ENCODE data around the gene TNFSF12. TPM values are rescaled to one million over a fixed set of nuclear protein-coding genes. Genes with fewer than 3 reads are reported as not detected.
"Not testable (repeated sequence)": the region's sequence is repeated elsewhere in the genome, so short reads cannot be mapped to it uniquely, and the experiment has no call there.

The TNFSF12 gene
- total RNA-seq, 1 donor from 2014 or later, result 2.7 TPM

DNA sequence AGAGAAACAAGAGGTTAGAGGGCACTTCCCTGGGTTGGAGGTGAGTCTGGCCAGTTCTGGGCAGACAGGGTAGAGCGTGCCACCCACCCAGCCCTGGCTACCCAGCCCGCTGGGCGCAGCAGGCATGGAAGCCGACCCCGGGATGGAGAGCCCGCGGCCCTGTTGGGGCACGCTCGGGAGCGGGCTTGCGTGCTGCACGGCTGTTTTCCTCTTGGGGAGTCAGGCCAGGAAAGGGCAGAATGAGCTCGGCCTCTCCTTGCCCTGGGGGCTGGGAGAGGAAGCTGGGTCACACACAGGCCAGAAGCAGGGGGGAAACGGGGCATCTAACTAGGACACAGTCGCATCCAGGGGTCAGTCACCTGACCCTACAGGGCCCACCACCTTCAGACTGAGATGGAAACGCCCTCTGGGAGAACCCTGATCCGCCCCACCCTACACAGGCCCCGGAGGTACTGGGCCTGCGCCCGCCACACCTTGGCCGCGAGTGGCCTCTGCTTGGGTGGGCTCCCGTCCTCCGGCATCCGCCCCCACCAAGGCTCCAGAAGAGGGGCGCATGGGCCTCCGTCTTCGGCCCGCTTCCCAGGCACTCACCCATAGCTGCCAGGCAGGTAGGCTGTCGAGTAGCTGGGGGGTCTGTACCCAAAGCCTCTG is 39.8 kb downstream of the TNFSF12 start:
- peak; percentile 32 for ATAC-seq

DNA sequence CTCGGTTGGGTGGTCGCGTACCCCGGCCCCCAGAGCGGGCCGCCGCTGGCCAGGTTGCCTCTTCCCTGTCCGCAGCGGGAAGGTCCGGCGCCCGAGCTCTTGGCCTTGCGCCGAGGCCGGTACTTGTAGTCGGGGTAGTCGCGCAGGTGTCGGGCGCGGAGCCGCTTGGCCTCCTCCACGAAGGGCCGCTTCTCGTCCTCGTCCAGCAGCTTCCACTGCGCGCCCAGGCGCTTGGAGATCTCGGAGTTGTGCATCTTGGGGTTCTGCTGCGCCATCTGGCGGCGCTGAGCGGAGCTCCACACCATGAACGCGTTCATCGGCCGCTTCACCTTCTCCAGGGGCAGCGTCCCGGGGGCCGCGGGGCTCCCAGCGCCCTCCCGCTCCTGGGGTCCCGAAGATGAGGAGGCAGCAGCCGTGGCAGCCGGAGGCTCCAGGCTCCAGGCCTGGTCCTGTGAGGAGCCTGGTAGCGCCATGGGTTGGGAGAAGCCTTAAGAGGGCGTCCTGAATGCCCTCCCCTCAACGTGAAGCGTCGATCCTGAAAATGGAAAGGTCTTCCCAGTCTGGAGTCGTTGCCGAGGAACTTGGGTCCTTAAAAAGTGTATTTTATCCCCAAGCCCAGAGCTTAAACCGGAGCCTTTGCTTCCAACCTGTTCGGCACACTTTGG is 40.5 kb downstream of the TNFSF12 start:
- ATAC-seq, result peak; percentile 63

DNA sequence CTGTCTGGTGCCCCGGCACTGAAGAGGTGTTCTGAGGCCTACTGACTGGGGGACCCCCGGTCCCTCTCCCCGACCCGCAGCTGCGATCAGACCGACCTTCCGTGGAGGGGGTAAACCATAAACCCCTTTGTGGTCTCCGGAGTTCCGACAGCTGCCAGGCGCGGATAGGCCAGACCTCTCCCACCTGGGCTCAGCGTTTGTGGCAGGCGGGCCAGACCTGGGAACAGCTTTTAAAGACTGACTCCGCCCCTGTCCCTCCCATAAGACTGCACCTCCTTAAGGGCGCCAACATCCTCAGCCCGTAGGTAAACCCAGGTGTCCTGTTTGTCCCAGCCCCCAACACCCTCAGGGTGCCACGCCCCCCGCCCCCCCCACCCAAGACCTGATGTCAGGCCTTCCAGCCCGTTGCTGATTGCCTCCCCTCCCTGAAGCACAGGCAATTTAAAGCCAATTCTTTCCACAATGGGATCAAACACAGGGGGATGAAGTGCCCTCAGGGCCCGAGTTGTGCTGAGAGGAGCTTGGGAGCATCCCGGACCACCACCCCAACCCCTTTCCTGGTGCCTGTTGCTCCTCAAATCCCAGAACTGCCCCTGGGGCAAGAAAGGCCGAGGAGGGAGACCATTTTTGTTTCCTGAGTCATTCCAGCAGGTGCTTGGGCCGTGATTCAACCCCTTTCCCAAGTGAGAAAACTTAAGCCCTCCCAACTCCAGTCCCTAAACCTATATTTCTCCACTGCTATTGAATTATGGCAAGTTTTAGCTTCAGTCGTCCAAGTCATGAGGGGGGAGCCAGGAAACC is 41.2 kb downstream of the TNFSF12 start, which contains the start of gene SOX15:
Gene SOX15, minus strand, starts transcription at position 204 of the 801 bp plus-strand sequence. CDS start 418 bp downstream, outside the sequence.
- peak; percentile 71 for ATAC-seq

DNA sequence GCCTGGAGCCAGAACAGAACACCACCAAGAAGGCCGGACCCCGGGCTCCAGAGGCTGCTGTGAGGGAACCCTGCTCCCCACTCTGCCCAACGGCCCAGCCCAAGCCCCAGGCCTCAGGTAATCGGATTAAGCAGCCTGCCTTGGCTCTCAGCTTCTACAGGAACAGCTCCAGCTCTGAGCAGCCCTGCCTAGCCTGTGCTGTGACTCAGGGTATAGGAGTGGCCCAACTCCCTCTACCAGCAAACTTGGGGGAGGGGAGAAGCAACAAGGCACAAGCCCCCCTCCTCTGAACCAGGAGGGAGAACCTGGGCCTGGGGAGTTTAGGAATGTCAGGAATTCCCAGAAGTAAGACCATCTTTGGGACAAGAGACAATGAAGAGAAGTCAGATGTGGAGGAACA is 41.9 kb downstream of the TNFSF12 start:
- ATAC-seq, result peak; percentile 66

DNA sequence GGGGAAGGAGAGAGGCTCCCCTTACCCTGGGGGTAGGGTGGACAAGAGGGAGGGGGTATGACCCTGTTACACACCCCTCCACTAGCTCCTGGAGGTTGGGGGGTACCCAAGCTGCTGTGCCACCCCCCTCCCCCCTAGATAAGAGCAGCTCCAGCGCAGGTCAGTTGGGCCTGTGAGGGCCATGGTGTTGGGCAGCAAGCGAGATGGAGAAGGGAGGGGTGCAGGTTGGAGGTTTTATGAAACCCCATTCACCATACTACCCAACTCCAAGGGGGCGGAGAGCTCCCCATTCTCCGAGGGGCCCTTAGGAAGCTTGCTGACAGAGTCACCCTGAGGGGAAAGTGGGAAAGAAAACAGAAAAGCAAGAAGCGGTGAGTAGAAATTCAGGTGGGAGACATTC is 42.7 kb downstream of the TNFSF12 start:
- ATAC-seq, result no peak

DNA sequence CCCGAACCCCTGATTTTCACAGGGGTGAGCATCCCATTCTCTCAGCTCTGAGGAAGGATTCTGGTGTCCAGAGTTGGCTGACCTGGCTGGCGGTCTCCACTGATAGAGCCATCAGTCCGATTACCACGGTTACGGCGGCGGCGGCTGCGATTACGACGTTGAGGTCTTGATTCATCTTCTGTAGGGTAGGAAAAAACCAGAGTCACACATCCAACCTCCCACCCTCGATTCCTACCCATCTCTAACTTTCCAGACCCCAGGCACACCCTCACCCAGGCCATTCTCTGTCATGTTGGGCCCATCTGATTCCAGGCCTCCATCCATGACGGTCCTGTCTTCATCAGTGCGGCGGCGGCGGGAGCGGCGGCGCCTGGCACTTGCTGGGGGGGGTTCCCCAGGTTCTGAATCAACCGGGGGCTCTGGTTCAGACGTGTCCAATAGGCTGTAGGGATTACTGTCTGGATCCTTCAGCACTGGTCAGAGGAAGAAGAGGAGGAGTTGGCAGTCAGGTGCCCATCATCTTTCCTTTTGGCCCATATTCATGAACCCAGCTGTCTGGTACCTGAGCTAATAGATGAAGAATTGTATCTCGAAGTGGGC is 43.7 kb downstream of the TNFSF12 start:
- no peak for ATAC-seq

DNA sequence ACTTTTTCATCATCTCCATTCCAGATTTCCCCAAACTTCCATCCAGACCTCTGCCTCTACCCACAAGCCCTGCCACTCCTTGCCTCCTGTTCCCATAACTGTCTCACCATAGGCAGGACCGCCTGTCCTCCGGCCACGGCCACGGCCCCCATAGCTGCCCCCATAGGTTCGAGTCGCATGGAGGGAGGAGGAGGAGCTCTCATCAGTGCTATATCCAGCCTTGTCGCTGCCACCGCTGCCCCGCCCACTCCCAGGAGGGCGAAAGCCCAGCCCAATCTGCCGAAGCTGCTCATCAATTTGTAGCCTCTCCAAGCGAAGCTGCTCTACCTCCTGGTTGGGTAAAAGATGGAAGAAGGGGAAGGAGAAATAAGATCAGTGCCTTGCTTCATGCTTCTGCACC is 44.4 kb downstream of the TNFSF12 start:
- no peak for ATAC-seq

DNA sequence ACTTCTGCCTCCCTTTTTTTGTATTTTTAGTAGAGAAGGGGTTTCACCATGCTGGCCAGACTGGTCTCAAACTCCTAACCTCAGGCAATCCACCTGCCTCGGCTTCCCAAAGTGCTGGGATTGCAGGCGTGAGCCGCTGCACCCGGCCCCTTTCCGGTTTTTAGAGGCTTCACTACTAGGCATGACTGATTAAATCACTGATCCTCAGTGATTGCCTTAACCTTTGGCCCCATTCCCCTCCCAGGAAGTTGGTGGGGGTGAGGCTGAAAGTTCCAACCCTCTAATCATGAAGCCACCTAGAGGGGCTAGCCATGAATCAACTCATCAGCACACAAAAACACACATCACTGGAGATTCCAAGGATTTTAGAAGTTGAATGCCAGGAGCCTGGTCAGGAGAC is 48.7 kb downstream of the TNFSF12 start:
- not testable (repeated sequence) for ATAC-seq

DNA sequence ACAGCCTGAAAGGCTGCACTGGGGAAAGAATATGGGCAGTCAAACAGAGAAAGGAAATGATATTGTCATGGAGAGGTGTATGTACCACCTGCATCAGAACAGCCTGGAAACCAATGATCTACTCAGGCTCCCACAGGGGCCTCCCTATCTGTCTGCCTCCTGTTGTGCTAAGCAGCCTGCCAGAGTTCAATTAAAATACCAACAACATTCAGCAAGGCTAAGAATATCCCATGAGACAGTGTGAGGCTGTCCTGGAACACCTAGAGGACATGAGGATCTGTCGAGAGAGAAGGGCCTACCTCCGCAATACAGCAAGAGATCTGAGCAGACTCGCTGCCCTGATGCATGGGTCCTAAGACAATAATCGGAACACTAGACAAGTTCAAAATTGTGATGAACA is 57.4 kb downstream of the TNFSF12 start:
- no peak for ATAC-seq

Other genes with a start within 250 kb of the TNFSF12 start
- gene EIF5A, start 241.4 kb upstream of the TNFSF12 start, total RNA-seq, result 623 TPM
- gene GPS2, start 233.7 kb upstream of the TNFSF12 start, total RNA-seq, result 38.9 TPM
- 13.5 TPM for gene NEURL4, start 219.7 kb upstream of the TNFSF12 start, total RNA-seq
- 3.8 TPM for gene ACAP1, start 212.5 kb upstream of the TNFSF12 start, total RNA-seq
- gene KCTD11, start 196.9 kb upstream of the TNFSF12 start, total RNA-seq, result 32.9 TPM
- not detected for gene TMEM95, start 193.9 kb upstream of the TNFSF12 start, total RNA-seq
- 6.1 TPM for gene TNK1, start 168.0 kb upstream of the TNFSF12 start, total RNA-seq
- 23.1 TPM for gene PLSCR3, start 154.5 kb upstream of the TNFSF12 start, total RNA-seq
- gene TMEM256, start 145.0 kb upstream of the TNFSF12 start, total RNA-seq, result 92.8 TPM
- 3.0 TPM for gene NLGN2, start 141.2 kb upstream of the TNFSF12 start, total RNA-seq
- gene SPEM1, start 128.7 kb upstream of the TNFSF12 start, total RNA-seq, result not detected
- gene SPEM2, start 123.4 kb upstream of the TNFSF12 start, total RNA-seq, result not detected
- not detected for gene SPEM3, start 120.2 kb upstream of the TNFSF12 start, total RNA-seq
- 8.2 TPM for gene TMEM102, start 113.6 kb upstream of the TNFSF12 start, total RNA-seq
- 8.6 TPM for gene FGF11, start 109.5 kb upstream of the TNFSF12 start, total RNA-seq
- gene CHRNB1, start 104.0 kb upstream of the TNFSF12 start, total RNA-seq, result 4.9 TPM
- gene ZBTB4, start 69.4 kb upstream of the TNFSF12 start, total RNA-seq, result 21.0 TPM
- not detected for gene SLC35G6, start 67.6 kb upstream of the TNFSF12 start, total RNA-seq
- 116 TPM for gene POLR2A, start 64.7 kb upstream of the TNFSF12 start, total RNA-seq
- gene TNFSF13, start 9.7 kb downstream of the TNFSF12 start, total RNA-seq, result 6.4 TPM
- gene SENP3, start 12.9 kb downstream of the TNFSF12 start, total RNA-seq, result 34.5 TPM
- 61.3 TPM for gene CD68, start 30.6 kb downstream of the TNFSF12 start, total RNA-seq
- 36.7 TPM for gene MPDU1, start 34.8 kb downstream of the TNFSF12 start, total RNA-seq
- gene SOX15, start 41.0 kb downstream of the TNFSF12 start, total RNA-seq, result 74.0 TPM
- gene FXR2, start 65.8 kb downstream of the TNFSF12 start, total RNA-seq, result 17.0 TPM
- 35.7 TPM for gene SAT2, start 78.8 kb downstream of the TNFSF12 start, total RNA-seq
- gene SHBG, start 81.1 kb downstream of the TNFSF12 start, total RNA-seq, result 0.48 TPM
- gene ATP1B2, start 101.9 kb downstream of the TNFSF12 start, total RNA-seq, result 0.36 TPM
- 74.1 TPM for gene TP53, start 138.4 kb downstream of the TNFSF12 start, total RNA-seq
- gene WRAP53, start 139.4 kb downstream of the TNFSF12 start, total RNA-seq, result 8.5 TPM
- gene EFNB3, start 156.1 kb downstream of the TNFSF12 start, total RNA-seq, result 1.6 TPM
- 0.04 TPM for gene DNAH2, start 168.7 kb downstream of the TNFSF12 start, total RNA-seq